AG10803 (cell line): ENCODE data around the gene ATXN1.
A peak's percentile ranks its signal among the peaks of the same experiment; 100 is the strongest.

Experiments used
- DNase-seq: peaks from one replicate; pipeline ENCODE4 v3.0.0; 2010; ENCODE audit warnings: low read depth
- H3K4me3 ChIP-seq: 2 replicates; pipeline ENCODE4 v1.5.1; 2011; ENCODE audit warnings: mild to moderate bottlenecking, low read length, control low read depth
- TF ChIP-seq, protein P1 (sequence below): conservative IDR thresholded peaks from 2 replicates; pipeline ENCODE4 v1.5.1; 2011; ENCODE audit warnings: mild to moderate bottlenecking, low read length, control low read depth, inconsistent platforms

ATXN1 gene

DNA sequence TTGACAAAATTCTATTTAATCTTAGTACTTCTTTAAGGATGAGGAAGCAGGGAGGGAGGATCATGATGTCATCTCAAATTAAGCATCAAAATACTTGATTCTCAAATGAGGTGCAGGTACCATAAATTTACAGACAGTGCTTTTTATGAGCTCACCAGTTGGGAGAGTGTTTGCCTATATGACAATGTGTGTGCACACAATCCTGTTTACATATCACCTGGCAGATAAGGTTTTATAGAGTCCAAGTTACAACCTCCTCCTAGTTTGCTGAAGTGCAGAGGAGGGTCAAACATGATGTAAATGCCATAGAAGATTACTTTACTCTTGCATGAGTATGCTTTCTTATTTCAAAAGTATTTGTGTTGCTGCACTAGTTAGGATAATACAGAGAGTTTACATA, 6.4 kb downstream of the ATXN1 start:
- DNase-seq, result no peak
- H3K4me3 ChIP-seq, result no peak overlapping the region
- TF ChIP-seq, protein P1, sequence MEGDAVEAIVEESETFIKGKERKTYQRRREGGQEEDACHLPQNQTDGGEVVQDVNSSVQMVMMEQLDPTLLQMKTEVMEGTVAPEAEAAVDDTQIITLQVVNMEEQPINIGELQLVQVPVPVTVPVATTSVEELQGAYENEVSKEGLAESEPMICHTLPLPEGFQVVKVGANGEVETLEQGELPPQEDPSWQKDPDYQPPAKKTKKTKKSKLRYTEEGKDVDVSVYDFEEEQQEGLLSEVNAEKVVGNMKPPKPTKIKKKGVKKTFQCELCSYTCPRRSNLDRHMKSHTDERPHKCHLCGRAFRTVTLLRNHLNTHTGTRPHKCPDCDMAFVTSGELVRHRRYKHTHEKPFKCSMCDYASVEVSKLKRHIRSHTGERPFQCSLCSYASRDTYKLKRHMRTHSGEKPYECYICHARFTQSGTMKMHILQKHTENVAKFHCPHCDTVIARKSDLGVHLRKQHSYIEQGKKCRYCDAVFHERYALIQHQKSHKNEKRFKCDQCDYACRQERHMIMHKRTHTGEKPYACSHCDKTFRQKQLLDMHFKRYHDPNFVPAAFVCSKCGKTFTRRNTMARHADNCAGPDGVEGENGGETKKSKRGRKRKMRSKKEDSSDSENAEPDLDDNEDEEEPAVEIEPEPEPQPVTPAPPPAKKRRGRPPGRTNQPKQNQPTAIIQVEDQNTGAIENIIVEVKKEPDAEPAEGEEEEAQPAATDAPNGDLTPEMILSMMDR, result no peak

DNA sequence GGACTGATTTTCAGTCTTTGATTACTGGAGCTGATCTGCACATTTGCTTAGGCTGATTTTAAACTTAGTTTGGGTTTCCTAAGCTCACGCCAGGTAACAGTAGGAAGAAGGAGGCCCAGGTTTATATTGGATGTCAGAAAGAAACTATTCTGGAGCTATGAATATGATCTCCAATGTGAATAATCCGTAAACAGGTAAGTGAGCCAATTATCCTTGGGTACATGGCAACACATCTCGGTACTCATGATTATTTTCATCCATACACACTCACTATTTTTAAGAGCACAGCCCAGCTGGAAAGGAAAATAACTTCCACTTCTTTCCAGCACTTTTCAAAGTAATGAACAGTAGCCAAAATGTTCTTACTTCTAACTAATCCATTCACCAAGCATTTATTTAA, 7.0 kb downstream of the ATXN1 start:
- no peak for DNase-seq
- TF ChIP-seq, protein P1, result no peak

DNA sequence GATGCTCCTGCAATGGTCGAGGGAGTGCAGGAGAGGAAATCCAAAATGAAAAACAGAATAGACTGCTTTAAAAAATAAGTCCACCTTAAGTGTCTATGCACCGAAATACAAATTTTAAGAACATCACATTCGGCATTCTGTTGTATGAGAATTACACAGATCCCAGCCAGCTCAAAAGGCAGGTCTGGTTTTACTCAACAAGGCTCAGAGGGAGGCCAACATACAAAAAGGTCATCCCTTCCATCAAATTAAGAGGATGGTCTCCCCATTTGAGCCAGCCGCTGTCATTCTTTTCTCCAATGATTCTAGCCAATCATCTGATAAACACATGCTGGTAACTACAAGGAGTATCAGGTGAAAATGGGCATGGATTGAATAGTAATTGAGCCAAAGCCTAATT, 7.9 kb downstream of the ATXN1 start:
- no peak for DNase-seq
- TF ChIP-seq, protein P1, result no peak
- no peak overlapping the region for H3K4me3 ChIP-seq

More for the DNA sequence above, 7.0 kb downstream of the ATXN1 start:
- no peak overlapping the region for H3K4me3 ChIP-seq

DNA sequence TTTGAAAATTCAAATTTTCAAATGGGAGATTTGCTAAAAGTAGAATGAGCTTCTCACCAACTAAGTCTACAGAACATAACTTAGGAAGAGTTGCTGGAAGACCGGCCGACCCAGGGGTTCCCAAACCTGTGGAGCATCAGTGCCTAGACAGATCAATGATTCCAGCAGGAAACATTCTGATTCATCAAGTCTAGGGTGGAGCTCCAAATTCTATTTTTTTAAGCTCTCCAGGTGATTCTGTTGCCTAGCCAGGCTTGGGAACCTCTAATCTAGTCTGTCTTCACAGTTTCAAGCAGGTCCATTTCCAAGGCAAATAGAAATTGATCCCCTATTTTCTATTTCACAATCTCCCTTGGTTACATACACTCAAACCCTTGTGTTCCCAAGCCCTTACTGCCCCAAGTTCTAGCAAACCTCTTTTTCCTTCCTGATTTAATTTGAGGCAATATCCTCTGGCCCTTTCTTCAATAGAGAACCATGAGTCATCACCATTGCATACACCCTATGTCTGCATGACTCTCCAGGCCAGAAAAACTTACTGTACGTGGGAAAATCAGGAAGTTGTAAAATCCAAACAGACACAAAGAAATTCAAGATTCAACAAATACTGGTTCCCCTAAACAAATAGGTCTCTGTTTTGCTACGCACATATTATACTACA, 8.9 kb downstream of the ATXN1 start:
- TF ChIP-seq, protein P1, result no peak
- no peak overlapping the region for H3K4me3 ChIP-seq
- DNase-seq, result peak; percentile 92

DNA sequence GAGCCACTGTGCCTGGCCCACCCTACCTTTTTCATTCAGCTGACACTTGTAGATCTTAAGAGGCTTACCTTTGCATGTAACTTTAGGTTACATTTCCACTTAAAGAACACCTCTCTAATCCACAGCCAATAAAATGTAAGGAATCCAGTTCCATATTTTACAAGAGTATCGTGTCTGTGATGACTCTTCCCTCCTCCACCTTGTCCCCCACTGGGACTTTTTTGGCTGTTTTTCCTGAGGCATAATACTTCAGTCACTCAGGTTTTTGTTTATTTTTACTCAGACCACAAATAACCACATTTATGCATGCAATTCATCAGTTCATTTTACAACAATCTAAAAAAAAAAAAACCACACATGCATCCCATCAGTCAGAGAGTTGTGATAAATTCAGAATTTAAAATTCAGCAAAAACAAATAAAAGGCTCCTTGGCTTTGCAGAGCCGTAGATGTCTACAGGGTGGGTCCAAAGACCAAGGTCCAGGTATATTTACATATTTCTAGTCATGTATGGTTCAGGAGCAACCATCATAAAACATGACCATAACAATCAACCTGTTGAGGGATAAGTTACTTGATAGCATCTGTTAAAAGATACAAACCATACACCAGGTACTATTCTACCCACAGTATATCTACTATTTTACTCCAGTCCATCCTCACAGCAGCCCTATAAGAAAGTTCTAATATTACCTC, 9.9 kb downstream of the ATXN1 start:
- TF ChIP-seq, protein P1, result no peak
- H3K4me3 ChIP-seq, result no peak overlapping the region
- DNase-seq, result peak; percentile 73

DNA sequence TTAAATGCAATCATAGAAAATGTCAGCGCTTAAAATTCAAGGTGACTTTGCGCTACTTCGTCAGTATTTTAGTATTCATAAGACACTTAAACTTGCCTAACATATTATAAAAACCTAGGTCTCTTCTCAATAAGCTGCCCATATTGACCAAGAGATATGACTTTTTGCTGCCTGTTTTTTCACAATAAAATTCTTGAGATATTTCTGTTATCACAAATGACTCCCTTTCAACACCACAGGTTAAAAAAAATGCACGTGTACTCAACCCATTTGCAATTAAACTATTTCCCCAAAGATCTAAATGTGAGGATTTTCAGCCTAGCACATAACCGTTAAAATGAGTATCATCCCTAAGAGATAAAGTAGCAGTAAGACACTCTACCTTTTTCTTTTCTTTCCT, 10.7 kb downstream of the ATXN1 start:
- no peak overlapping the region for H3K4me3 ChIP-seq
- no peak for DNase-seq
- TF ChIP-seq, protein P1, result no peak
